Measurements from ENCODE around the gene IYD.

Gene IYD

GRCh38 chr6:150420926-150421325 is 52.1 kb downstream of the IYD start:
- H3K4me3 ChIP-seq (replicated peaks; ENCODE audit: low read depth, low read length) = no peak overlapping the region
- TF ChIP-seq, protein P1, sequence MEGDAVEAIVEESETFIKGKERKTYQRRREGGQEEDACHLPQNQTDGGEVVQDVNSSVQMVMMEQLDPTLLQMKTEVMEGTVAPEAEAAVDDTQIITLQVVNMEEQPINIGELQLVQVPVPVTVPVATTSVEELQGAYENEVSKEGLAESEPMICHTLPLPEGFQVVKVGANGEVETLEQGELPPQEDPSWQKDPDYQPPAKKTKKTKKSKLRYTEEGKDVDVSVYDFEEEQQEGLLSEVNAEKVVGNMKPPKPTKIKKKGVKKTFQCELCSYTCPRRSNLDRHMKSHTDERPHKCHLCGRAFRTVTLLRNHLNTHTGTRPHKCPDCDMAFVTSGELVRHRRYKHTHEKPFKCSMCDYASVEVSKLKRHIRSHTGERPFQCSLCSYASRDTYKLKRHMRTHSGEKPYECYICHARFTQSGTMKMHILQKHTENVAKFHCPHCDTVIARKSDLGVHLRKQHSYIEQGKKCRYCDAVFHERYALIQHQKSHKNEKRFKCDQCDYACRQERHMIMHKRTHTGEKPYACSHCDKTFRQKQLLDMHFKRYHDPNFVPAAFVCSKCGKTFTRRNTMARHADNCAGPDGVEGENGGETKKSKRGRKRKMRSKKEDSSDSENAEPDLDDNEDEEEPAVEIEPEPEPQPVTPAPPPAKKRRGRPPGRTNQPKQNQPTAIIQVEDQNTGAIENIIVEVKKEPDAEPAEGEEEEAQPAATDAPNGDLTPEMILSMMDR (IDR thresholded peaks at IDR 0.05; ENCODE audit: low read depth, low read length, missing control alignments) = no peak
- DNase-seq (ENCODE audit: extremely low read depth, low read depth) = no peak

DNA sequence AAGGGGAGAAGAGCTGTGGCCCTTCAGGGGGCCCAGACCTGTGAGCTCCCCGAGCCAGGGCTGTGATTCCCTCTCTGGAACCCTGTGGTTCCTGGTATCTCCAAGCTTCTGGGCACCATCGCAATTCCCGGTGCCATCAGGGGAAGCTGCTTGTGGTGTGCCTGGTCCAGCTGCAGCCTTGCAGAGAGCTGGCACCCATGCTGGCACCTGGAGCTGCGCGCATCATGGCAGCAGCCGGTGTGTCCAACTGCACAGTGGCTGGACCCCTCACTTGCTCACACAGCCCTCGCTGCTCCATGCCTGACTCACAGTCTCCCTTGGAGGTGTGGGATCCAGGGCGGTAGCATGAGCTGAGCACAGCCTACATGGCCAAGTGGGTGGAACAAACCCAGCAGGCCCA is 56.7 kb downstream of the IYD start:
- TF ChIP-seq, protein P1 (IDR thresholded peaks at IDR 0.05; ENCODE audit: low read depth, low read length, missing control alignments) = no peak
- no peak for DNase-seq (ENCODE audit: extremely low read depth, low read depth)
- no peak overlapping the region for H3K4me3 ChIP-seq (replicated peaks; ENCODE audit: low read depth, low read length)

GRCh38 chr6:150426198-150426597 is 57.4 kb downstream of the IYD start:
- DNase-seq (ENCODE audit: extremely low read depth, low read depth) = no peak
- TF ChIP-seq, protein P1 (IDR thresholded peaks at IDR 0.05; ENCODE audit: low read depth, low read length, missing control alignments) = no peak
- H3K4me3 ChIP-seq (replicated peaks; ENCODE audit: low read depth, low read length) = no peak overlapping the region

DNA sequence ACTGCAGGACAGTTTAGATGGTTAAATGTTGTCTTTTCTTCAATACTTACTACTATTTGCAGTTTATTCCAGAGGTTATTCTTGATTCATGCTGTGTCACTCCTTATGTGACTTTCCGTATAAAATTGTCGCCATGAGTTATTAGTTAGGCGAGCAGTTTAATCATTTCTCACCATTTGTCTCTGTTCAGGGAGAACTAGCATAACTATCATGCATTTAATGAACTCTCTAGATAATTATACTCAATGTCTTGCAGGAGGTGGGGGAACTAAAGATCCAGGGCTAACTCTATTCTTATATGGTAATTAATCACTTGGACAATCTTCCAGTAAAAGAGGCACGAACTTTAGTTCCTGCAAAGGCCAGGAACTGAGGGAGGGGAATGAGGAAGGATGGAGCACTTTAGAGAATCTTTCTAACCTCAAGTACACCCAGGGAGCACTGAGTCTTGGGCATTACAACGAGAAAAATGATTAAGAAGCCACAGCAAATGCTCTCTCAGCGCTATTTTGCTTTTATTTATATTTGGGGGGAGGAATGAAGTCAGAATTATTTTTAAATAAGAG is 58.3 kb downstream of the IYD start:
- TF ChIP-seq, protein P1 (IDR thresholded peaks at IDR 0.05; ENCODE audit: low read depth, low read length, missing control alignments) = no peak
- no peak overlapping the region for H3K4me3 ChIP-seq (replicated peaks; ENCODE audit: low read depth, low read length)
- no peak for DNase-seq (ENCODE audit: extremely low read depth, low read depth)

DNA sequence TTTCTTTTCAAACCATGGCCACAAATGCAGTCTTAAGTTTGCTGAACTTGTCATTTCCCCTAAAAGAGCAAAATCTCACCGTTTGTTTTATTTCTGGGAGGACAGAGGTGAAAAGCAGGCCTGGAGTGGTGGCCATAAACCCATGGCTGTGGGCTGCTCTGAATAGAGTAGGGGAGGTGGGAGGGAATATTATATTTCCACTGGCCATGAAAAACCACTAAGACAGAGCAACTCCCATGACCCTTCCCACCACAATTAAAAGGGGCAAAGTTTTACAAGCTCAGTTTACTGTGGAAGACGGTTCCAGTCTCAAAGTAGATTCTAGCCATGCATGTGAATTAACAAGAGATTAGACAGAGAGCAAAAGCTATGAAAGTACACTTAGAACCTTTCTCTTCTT is 59.0 kb downstream of the IYD start:
- TF ChIP-seq, protein P1 (IDR thresholded peaks at IDR 0.05; ENCODE audit: low read depth, low read length, missing control alignments) = no peak
- no peak for DNase-seq (ENCODE audit: extremely low read depth, low read depth)
- H3K4me3 ChIP-seq (replicated peaks; ENCODE audit: low read depth, low read length) = no peak overlapping the region

DNA sequence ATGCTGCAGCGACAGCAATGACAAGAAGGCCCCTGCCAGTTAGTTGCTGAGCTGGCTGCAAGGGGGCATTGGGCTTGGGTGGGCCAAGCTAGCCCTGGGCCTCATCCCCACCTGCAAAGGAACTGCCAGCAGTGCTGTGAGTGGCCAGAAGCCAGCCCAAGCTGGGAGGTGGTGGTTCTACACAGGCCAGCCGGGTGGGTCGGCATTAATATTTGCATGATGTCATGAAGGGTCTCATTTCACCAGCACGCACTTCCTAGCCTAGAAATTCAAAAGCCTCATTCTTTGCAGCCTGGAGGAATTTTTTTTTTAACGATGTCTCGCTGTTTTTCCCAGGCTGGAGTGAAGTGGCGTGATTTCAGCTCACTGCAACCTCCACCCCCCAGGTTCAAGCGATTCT is 62.0 kb downstream of the IYD start:
- H3K4me3 ChIP-seq (replicated peaks; ENCODE audit: low read depth, low read length) = no peak overlapping the region
- no peak for DNase-seq (ENCODE audit: extremely low read depth, low read depth)
- TF ChIP-seq, protein P1 (IDR thresholded peaks at IDR 0.05; ENCODE audit: low read depth, low read length, missing control alignments) = no peak

DNA sequence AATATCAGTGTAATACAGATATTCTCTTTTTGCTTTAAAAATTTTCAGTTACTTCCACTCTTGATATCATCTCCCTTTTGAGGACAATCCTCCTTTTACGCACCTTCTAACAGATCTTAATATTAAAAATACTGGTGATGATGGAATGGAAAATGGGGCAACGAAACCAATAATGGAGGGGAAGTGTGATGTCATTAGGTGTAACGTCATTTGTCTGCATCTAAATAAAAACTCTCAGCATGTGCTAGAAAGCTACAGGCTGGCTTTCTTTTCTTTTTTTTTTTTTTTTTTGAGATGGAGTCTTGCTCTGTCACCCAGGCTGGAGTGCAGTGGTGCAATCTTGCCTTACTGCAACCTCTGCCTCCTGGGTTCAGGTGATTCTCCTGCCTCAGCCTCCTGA is 66.5 kb downstream of the IYD start:
- TF ChIP-seq, protein P1 (IDR thresholded peaks at IDR 0.05; ENCODE audit: low read depth, low read length, missing control alignments) = no peak
- H3K4me3 ChIP-seq (replicated peaks; ENCODE audit: low read depth, low read length) = no peak overlapping the region
- DNase-seq (ENCODE audit: extremely low read depth, low read depth) = no peak
